Activated CD4-positive, alpha-beta T cell treated with anti-CD3 and anti-CD28 coated beads, Interleukin-2, amount 50 U/mL, for 16 hours (primary cell): ENCODE results near the gene SLC20A1.
"Not testable (repeated sequence)": the region's sequence is repeated elsewhere in the genome, so short reads cannot be mapped to it uniquely, and the experiment has no call there.

Experiments
- DNase-seq: peaks from one replicate; pipeline ENCODE4 v3.0.0-alpha.2; 2020

The SLC20A1 gene

GRCh38 chr2:112645310-112646101 lies at the start of gene SLC20A1:
Gene SLC20A1, plus strand, starts transcription at chr2:112645939. Its CDS starts 890 bp downstream, at chr2:112646829.
- peak; percentile 98 for DNase-seq

- no peak for DNase-seq
Observed at GRCh38 chr2:112597537-112598322, 48.0 kb upstream of the SLC20A1 start.

- DNase-seq: no peak
Observed at GRCh38 chr2:112600634-112601033, 45.1 kb upstream of the SLC20A1 start.

- no peak for DNase-seq
Observed at GRCh38 chr2:112601754-112602153, 44.0 kb upstream of the SLC20A1 start.

GRCh38 chr2:112602917-112603316 lies 42.8 kb upstream of the SLC20A1 start:
- no peak for DNase-seq

GRCh38 chr2:112603731-112604130 lies 42.0 kb upstream of the SLC20A1 start:
- no peak for DNase-seq

- no peak for DNase-seq
Observed at GRCh38 chr2:112604952-112605351, 40.8 kb upstream of the SLC20A1 start.

- DNase-seq: no peak
Observed at GRCh38 chr2:112605926-112606325, 39.8 kb upstream of the SLC20A1 start.

- no peak for DNase-seq
Observed at GRCh38 chr2:112606547-112606946, 39.2 kb upstream of the SLC20A1 start.

GRCh38 chr2:112607680-112608438 lies 37.9 kb upstream of the SLC20A1 start:
- no peak for DNase-seq

GRCh38 chr2:112609320-112609719 lies 36.4 kb upstream of the SLC20A1 start:
- DNase-seq: not testable (repeated sequence)

- DNase-seq: not testable (repeated sequence)
Observed at GRCh38 chr2:112612283-112612682, 33.5 kb upstream of the SLC20A1 start.

GRCh38 chr2:112614201-112614840 lies 31.4 kb upstream of the SLC20A1 start:
- DNase-seq: no peak

GRCh38 chr2:112615051-112615450 lies 30.7 kb upstream of the SLC20A1 start:
- DNase-seq: no peak

- DNase-seq: not testable (repeated sequence)
Observed at GRCh38 chr2:112615798-112616197, 29.9 kb upstream of the SLC20A1 start.

GRCh38 chr2:112618383-112618782 lies 27.4 kb upstream of the SLC20A1 start:
- no peak for DNase-seq

- no peak for DNase-seq
Observed at GRCh38 chr2:112621790-112622527, 23.8 kb upstream of the SLC20A1 start.

- no peak for DNase-seq
Observed at GRCh38 chr2:112622528-112622849, 23.2 kb upstream of the SLC20A1 start.

- DNase-seq: peak; percentile 83
Observed at GRCh38 chr2:112623913-112624777, 21.6 kb upstream of the SLC20A1 start.

GRCh38 chr2:112625474-112626114 lies 20.1 kb upstream of the SLC20A1 start:
- DNase-seq: no peak

- DNase-seq: peak; percentile 71
Observed at GRCh38 chr2:112626604-112627059, 19.1 kb upstream of the SLC20A1 start.
